Smooth muscle cell (in vitro differentiated cells): ENCODE measurements around the gene SH2D4B. TPM values are rescaled to one million over a fixed set of nuclear protein-coding genes. Genes with fewer than 3 reads are reported as not detected.
A peak's percentile ranks its signal among the peaks of the same experiment; 100 is the strongest.

Source experiments
- DNase-seq: peaks from one replicate; lab custom pipeline; 2025; ENCODE audit not compliant: unreplicated experiment; lab: John Stamatoyannopoulos, UW
- H2AFZ ChIP-seq: fragments of 200-600 bp; sonication (generic); 2 replicates; pipeline ENCODE4 v1.6.0; 2016; ENCODE audit warnings: antibody characterized with exemption, low read depth, mild to moderate bottlenecking
- H3F3A ChIP-seq: fragments of 200-600 bp; sonication (generic); 2 replicates; pipeline ENCODE4 v1.6.0; 2017; ENCODE audit warnings: antibody characterized with exemption, low read depth
- H3K27ac ChIP-seq: fragments of 200-600 bp; sonication (generic); 2 replicates; pipeline ENCODE4 v1.5.1; 2016; ENCODE audit warnings: low read depth, mild to moderate bottlenecking
- H3K27me3 ChIP-seq: fragments of 200-600 bp; sonication (generic); 2 replicates; pipeline ENCODE4 v1.6.1; 2016; ENCODE audit warnings: low read depth, mild to moderate bottlenecking
- H3K36me3 ChIP-seq: fragments of 200-600 bp; sonication (generic); 2 replicates; pipeline ENCODE4 v1.5.1; 2016; ENCODE audit warnings: low read depth
- H3K4me1 ChIP-seq: fragments of 200-600 bp; sonication (generic); 2 replicates; pipeline ENCODE4 v1.5.1; 2016; ENCODE audit warnings: low read depth
- H3K4me2 ChIP-seq: fragments of 200-600 bp; sonication (generic); 2 replicates; pipeline ENCODE4 v1.6.0; 2016; ENCODE audit warnings: mild to moderate bottlenecking
- H3K4me3 ChIP-seq: fragments of 200-600 bp; sonication (generic); 2 replicates; pipeline ENCODE4 v1.5.1; 2016; ENCODE audit warnings: mild to moderate bottlenecking
- H3K79me2 ChIP-seq: fragments of 200-600 bp; sonication (generic); 2 replicates; pipeline ENCODE4 v1.6.0; 2016; ENCODE audit warnings: low read depth, mild to moderate bottlenecking
- H3K9ac ChIP-seq: fragments of 200-600 bp; sonication (generic); 2 replicates; pipeline ENCODE4 v1.6.0; 2016; ENCODE audit warnings: low read depth
- H3K9me3 ChIP-seq: fragments of 200-600 bp; sonication (generic); replicated peaks from 2 replicates; pipeline ENCODE4 v1.5.1; 2016; ENCODE audit warnings: low read depth
- H4K20me1 ChIP-seq: fragments of 200-600 bp; sonication (generic); 2 replicates; pipeline ENCODE4 v1.6.0; 2016; ENCODE audit warnings: low read depth
- WGBS: methylation state at CpG from one replicate; pipeline ENCODE4 v1.1.7; 2016; ENCODE audit warnings: low lambda C conversion rate; 5-methylcytosine and 5-hydroxymethylcytosine counted together
- polyA plus RNA-seq: library from polyadenylated mRNA; unstranded; fragments of >200 nt; fragmentation: Nextera tagmentation; extraction: Ambion mirVana; gene quantifications from 2 replicates; pipeline ENCODE4 v1.2.1, GENCODE V29; 2016
- total RNA-seq: library from RNA; depleted of rRNA; stranded (reverse); fragments of >200 nt; gene quantifications from 2 replicates; pipeline ENCODE4 v1.2.3, GENCODE V29; 2014
- TF ChIP-seq, protein P1 (sequence below): fragments of 200-600 bp; sonication (generic); IDR thresholded peaks from 2 replicates; pipeline ENCODE4 v1.5.1; 2017; ENCODE audit warnings: borderline replicate concordance, mild to moderate bottlenecking, antibody characterized with exemption; ENCODE audit not compliant: insufficient read depth, poor library complexity, severe bottlenecking

SH2D4B gene
- total and polyA plus RNA-seq, 2 experiments from 2014 or later: 0.13 TPM; not detected in 1

DNA sequence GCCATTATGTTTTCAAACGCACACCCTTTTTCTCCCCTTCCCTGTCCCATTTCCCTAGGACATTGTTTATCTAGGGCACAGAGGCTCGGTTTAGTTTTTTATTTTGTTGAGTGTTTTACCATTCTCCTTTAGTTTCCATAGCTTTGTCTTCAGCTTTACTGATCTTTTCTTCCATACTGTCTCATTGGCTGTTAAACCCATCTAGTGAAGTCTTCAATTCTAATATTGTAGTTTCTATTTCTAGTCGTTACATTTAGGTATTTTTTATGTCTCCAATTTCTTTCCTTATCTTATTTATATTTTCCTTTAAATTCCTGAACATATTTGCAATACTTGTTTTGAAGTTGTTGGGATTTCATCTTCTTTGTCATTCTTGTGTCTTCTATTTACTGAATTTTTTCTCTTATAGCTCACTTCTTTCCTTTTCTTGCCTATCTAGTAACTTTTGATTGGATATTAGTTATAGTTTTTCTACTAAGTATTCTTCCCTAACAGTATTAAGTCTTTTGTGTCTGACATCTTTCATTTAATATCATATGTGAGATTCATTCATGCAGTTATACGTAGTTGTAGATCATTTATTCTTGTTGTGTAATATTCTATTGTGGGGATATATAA, 41.0 kb upstream of the SH2D4B start:
- Histone ChIP-seq H3K27ac (peak overlapping the region; percentile 99), H2AFZ (no peak overlapping the region), H3K4me3 (no peak overlapping the region), H3K36me3 (no peaks in the 10 kb centered on the region), H3K9me3 (no peaks in the 10 kb centered on the region), H4K20me1 (no peaks in the 10 kb centered on the region), H3K4me2 (no peak overlapping the region), H3F3A (peaks cover 34% of the 10 kb centered on the region), H3K4me1 (peaks cover 40% of the 10 kb centered on the region), H3K9ac (no peak overlapping the region), H3K27me3 (no peaks in the 10 kb centered on the region), H3K79me2 (peaks cover 70% of the 10 kb centered on the region)
- no peak for DNase-seq
- TF ChIP-seq, protein P1, sequence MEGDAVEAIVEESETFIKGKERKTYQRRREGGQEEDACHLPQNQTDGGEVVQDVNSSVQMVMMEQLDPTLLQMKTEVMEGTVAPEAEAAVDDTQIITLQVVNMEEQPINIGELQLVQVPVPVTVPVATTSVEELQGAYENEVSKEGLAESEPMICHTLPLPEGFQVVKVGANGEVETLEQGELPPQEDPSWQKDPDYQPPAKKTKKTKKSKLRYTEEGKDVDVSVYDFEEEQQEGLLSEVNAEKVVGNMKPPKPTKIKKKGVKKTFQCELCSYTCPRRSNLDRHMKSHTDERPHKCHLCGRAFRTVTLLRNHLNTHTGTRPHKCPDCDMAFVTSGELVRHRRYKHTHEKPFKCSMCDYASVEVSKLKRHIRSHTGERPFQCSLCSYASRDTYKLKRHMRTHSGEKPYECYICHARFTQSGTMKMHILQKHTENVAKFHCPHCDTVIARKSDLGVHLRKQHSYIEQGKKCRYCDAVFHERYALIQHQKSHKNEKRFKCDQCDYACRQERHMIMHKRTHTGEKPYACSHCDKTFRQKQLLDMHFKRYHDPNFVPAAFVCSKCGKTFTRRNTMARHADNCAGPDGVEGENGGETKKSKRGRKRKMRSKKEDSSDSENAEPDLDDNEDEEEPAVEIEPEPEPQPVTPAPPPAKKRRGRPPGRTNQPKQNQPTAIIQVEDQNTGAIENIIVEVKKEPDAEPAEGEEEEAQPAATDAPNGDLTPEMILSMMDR: no peak
- 95% methylated on average over 4 of the region's 4 CpGs for WGBS

DNA sequence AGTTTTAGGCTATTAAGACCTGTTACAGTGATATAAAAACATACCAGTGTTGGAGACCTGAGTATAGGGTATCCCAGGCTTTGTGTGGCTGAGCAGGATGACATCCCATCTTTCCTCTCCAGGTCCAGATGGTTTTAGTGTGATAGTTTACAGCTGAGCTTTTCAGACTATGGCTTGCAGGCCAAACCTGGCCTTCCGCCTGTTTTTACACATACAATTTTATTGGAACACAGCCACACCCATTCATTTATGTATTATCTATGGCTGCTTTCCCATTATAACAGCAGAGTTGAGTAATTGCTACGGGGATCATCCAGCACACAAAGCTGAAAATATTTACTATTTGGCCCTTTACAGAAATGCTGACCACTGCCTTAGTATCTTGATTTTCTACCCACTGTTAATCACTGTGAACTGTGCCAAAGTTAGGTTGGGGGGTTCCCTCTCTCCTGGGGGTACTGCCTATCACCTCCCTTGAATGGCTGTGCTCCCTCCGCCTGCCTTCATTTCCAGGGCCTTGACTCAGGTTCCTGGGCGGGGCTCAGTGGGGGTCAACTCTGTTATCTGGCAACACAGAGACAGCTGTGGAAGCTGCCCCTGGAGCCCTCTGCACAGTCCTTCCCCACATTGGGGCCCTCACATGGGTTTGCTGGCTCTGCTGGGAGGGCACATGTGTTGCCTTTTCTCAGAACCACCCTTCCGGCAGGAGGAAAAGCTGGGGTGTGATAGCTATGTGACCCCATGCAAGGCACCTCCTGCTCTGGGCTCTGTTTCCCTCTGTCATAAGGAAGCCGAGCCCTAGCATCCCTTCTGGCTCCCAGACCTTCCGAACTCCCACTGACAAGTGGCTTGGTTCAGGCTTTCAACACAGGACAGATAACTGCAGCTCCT, 40.3 kb upstream of the SH2D4B start:
- H3K4me2 ChIP-seq: peak overlapping the region; percentile 50
- H4K20me1 ChIP-seq: peaks cover 2% of the 10 kb centered on the region
- 83% methylated on average over 7 of the region's 7 CpGs for WGBS
- no peak overlapping the region for H2AFZ ChIP-seq
- no peak for DNase-seq
- peak overlapping the region; percentile 73 for H3K9ac ChIP-seq
- H3K4me1 ChIP-seq: peaks cover 48% of the 10 kb centered on the region
- H3F3A ChIP-seq: peaks cover 34% of the 10 kb centered on the region
- H3K27me3 ChIP-seq: no peaks in the 10 kb centered on the region
- peaks cover 72% of the 10 kb centered on the region for H3K79me2 ChIP-seq
- peak overlapping the region; percentile 99 for H3K27ac ChIP-seq
- H3K9me3 ChIP-seq: no peaks in the 10 kb centered on the region
- TF ChIP-seq, protein P1: no peak
- no peak overlapping the region for H3K4me3 ChIP-seq
- H3K36me3 ChIP-seq: no peaks in the 10 kb centered on the region

DNA sequence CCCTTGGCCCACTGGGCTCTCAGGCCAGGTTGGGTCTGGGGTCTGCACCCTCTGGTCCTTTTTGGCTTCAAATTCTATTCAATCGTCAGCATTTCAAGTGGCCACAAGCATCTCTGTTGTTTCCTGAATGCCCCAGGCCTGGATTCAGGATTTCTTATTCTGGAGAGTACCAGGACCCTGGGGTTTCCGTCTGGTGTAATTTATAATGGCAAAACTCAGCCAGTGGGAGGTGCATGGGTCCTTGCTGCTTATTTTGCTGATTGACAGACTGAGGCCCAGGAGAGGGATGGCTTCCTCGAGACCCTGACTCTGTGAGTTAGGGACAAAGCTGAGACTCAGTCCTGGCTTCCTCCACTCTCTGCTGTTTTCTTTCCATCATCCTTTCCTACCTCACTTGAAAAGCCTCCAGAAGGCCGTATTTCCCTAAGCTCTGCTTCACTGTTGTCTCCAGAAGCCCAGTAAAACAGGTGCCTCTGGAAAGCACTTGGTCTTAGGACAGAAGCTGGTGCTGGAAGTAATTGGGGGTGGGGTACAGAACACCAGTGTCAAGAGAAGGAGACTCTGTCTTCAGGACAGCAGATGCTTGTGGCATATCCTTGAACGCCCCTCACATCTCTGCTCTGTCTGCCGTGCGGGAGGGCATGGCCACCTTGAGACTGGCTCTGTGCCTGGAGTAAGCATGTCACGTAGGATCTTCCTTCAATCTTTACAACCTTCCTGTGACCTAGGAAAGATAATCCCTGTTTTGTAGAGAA, 39.4 kb upstream of the SH2D4B start:
- Histone ChIP-seq H2AFZ (no peak overlapping the region), H4K20me1 (peaks cover 4% of the 10 kb centered on the region), H3K79me2 (peaks cover 72% of the 10 kb centered on the region), H3K4me1 (peaks cover 51% of the 10 kb centered on the region), H3K27ac (peak overlapping the region; percentile 99), H3K9me3 (no peaks in the 10 kb centered on the region), H3K27me3 (no peaks in the 10 kb centered on the region), H3K4me3 (no peak overlapping the region), H3K9ac (peak overlapping the region; percentile 73), H3K36me3 (no peaks in the 10 kb centered on the region), H3K4me2 (peak overlapping the region; percentile 50), H3F3A (peaks cover 32% of the 10 kb centered on the region)
- DNase-seq: no peak
- 47% methylated on average over 8 of the region's 8 CpGs for WGBS
- TF ChIP-seq, protein P1: no peak
